HG02623 (cell line): Measurements from ENCODE around the gene HSD17B7.

ENCODE experiments used
- ATAC-seq: cut with Tn5 transposase; IDR thresholded peaks from one replicate; pipeline ENCODE4 v1.9.1; 2021; ENCODE audit warnings: moderate library complexity; ENCODE audit not compliant: unreplicated experiment

The HSD17B7 gene

GRCh38 chr1:162856260-162856659 is 65.8 kb downstream of the HSD17B7 start:
- ATAC-seq, result no peak

DNA sequence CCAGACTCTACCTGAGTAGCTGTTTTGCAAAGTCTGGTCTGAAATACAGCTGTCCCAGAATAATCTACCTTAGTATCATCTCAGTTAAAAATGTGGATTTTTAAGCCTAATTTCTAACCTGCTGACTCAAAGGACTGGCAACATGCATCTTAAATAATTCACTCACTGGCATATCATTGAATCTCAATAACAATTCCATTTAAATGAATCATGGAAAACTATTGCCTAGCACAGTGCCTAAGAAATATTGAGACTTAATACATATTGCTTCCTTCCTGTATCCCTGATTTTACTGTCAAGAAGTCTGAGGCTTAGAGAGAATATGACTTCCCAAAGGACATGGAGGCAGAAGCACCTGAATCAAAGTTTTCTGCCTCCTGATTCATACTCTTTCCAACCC is 67.3 kb downstream of the HSD17B7 start:
- no peak for ATAC-seq

DNA sequence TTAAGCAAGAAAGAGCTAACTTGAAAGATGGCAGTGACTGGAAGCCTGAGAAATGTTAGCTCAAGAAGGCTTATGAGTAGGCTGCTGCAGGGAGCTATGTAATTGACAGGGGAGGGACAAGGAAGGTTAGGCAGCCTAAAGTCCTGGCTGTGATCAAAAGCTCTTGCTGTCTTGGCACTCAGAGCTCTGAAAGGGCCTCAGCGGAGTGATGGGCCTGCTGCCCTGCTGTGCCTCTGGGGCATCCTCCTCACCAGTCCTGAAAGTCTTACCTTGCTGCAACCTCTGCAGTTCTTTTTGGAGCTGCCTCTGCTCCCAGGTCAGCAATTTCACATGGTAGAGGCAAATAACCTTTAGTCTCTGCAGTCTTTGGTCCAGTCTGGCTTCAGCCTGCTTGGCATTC is 68.7 kb downstream of the HSD17B7 start:
- no peak for ATAC-seq

DNA sequence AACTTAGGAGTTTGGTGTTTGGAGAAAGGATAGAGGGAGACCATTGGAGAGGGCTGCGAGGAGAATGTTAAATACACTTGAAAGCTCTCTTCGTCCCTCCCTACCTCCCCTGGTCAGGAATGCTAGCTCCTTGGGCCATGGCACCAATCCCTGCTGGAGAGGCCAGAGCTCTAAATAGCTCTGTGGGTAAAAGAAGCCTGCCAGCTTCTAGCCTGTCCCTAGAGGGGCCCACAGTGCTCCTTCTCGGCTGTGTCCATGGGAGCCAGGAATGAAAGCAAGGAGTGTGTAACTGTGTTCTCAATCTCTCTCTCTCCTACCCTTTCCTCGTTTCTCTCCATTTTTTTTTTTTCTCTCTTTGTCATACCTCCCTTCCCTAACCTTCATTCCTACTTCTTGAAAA is 70.6 kb downstream of the HSD17B7 start, which contains the start of gene CCDC190:
TSS of gene CCDC190 (minus strand) at position 75 of the 400 bp plus-strand sequence. CDS start 1,529 bp downstream, outside the sequence.
- ATAC-seq, result no peak

DNA sequence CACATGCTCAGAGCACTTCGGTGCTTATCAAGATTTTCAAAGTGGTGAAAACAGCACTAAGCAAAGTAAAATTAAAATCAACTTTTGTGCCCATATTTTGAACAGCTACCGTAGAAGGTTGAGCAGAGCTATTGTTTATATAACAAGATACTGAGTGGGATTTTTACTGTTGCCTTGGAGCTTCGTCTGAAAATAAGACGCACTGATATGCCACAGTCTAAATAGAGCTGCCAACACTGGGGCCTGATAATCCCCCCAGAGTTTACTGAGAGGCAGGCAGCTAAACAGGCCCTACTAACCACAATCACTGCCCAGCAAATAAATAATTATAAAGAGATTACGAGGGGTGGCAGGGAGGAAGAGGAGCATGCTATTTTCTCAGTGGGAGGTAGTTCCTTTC is 71.1 kb downstream of the HSD17B7 start:
- ATAC-seq, result no peak
